ENCODE measurements around the gene RFT1. TPM values are rescaled to one million over a fixed set of nuclear protein-coding genes. Genes with fewer than 3 reads are reported as not detected.

The RFT1 gene
- polyA plus RNA-seq, 1 donor (not counting 4 experiments of a cell fraction or from before 2014, with no cell fraction given): 34.4 TPM

- FAIRE-seq (no peak), DNase-seq (ENCODE audit: low read depth, low spot score) (no peak)
- Histone ChIP-seq H3K4me2 (ENCODE audit: control insufficient read depth, extremely low read depth, insufficient read depth, low read depth, low read length) (no peak overlapping the region), H3K9me1 (ENCODE audit: control insufficient read depth, extremely low read depth, insufficient read depth, low read length) (no peaks in the 10 kb centered on the region), H4K20me1 (ENCODE audit: control insufficient read depth, extremely low read depth, insufficient read depth, low read length) (no peaks in the 10 kb centered on the region), H3K27me3 (ENCODE audit: control insufficient read depth, extremely low read depth, insufficient read depth, low read length) (peaks cover 25% of the 10 kb centered on the region), H3K36me3 (ENCODE audit: control insufficient read depth in 2 of 2, extremely low read depth in 1 of 2, insufficient read depth in 2 of 2, low read length in 2 of 2) (no peaks in the 10 kb centered on the region), H3K79me2 (ENCODE audit: control insufficient read depth, insufficient read depth, low read length) (no peaks in the 10 kb centered on the region), H3K4me3 (ENCODE audit: control insufficient read depth in 2 of 3, extremely low read depth in 1 of 3, insufficient read depth in 2 of 3, low read depth in 1 of 3, low read length in 3 of 3) (no peak overlapping the region), H3K9ac (ENCODE audit: control insufficient read depth, extremely low read depth, insufficient read depth, low read length) (no peak overlapping the region), H3K27ac (ENCODE audit: control insufficient read depth, insufficient read depth, low read length) (no peak overlapping the region), H3K9me3 (ENCODE audit: control insufficient read depth, low read depth, low read length) (no peaks in the 10 kb centered on the region), H2AFZ (ENCODE audit: control insufficient read depth, low read length) (no peak overlapping the region), H3K4me1 (ENCODE audit: control insufficient read depth, extremely low read depth, insufficient read depth, low read length) (peaks cover 26% of the 10 kb centered on the region)
- TF ChIP-seq, protein P1, sequence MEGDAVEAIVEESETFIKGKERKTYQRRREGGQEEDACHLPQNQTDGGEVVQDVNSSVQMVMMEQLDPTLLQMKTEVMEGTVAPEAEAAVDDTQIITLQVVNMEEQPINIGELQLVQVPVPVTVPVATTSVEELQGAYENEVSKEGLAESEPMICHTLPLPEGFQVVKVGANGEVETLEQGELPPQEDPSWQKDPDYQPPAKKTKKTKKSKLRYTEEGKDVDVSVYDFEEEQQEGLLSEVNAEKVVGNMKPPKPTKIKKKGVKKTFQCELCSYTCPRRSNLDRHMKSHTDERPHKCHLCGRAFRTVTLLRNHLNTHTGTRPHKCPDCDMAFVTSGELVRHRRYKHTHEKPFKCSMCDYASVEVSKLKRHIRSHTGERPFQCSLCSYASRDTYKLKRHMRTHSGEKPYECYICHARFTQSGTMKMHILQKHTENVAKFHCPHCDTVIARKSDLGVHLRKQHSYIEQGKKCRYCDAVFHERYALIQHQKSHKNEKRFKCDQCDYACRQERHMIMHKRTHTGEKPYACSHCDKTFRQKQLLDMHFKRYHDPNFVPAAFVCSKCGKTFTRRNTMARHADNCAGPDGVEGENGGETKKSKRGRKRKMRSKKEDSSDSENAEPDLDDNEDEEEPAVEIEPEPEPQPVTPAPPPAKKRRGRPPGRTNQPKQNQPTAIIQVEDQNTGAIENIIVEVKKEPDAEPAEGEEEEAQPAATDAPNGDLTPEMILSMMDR (optimal IDR thresholded peaks at IDR 0.05 in 1 of 3, IDR thresholded peaks at IDR 0.05 in 1 of 3, conservative IDR thresholded peaks at IDR 0.05 in 1 of 3; ENCODE audit: extremely low read depth in 1 of 3, insufficient read depth in 2 of 3, low read length in 3 of 3): no peak
- no peak for TF ChIP-seq EZH2 (IDR thresholded peaks at IDR 0.05; ENCODE audit: low read length)
- dilution Hi-C loops (cut with MboI; ENCODE audit: extremely low pct_ligation_motif_present, low sequenced_read_pairs): no loop called here
Observed at GRCh38 chr3:53153264-53153823, 23.1 kb upstream of the RFT1 start.

- no peak overlapping the region for H3K4me3 ChIP-seq (ENCODE audit: control insufficient read depth in 2 of 3, extremely low read depth in 1 of 3, insufficient read depth in 2 of 3, low read depth in 1 of 3, low read length in 3 of 3)
- H3K27ac ChIP-seq (ENCODE audit: control insufficient read depth, insufficient read depth, low read length): no peak overlapping the region
- H3K79me2 ChIP-seq (ENCODE audit: control insufficient read depth, insufficient read depth, low read length): no peaks in the 10 kb centered on the region
- TF ChIP-seq, protein P1 (optimal IDR thresholded peaks at IDR 0.05 in 1 of 3, IDR thresholded peaks at IDR 0.05 in 1 of 3, conservative IDR thresholded peaks at IDR 0.05 in 1 of 3; ENCODE audit: extremely low read depth in 1 of 3, insufficient read depth in 2 of 3, low read length in 3 of 3): no peak
- no peak for TF ChIP-seq EZH2 (IDR thresholded peaks at IDR 0.05; ENCODE audit: low read length)
- FAIRE-seq (no peak), DNase-seq (ENCODE audit: low read depth, low spot score) (no peak)
- no peaks in the 10 kb centered on the region for H3K36me3 ChIP-seq (ENCODE audit: control insufficient read depth in 2 of 2, extremely low read depth in 1 of 2, insufficient read depth in 2 of 2, low read length in 2 of 2)
- H3K4me2 ChIP-seq (ENCODE audit: control insufficient read depth, extremely low read depth, insufficient read depth, low read depth, low read length): no peak overlapping the region
- H4K20me1 ChIP-seq (ENCODE audit: control insufficient read depth, extremely low read depth, insufficient read depth, low read length): no peaks in the 10 kb centered on the region
- peaks cover 18% of the 10 kb centered on the region for H3K27me3 ChIP-seq (ENCODE audit: control insufficient read depth, extremely low read depth, insufficient read depth, low read length)
- peaks cover 26% of the 10 kb centered on the region for H3K4me1 ChIP-seq (ENCODE audit: control insufficient read depth, extremely low read depth, insufficient read depth, low read length)
- dilution Hi-C loops (cut with MboI; ENCODE audit: extremely low pct_ligation_motif_present, low sequenced_read_pairs): no loop called here
- no peak overlapping the region for H2AFZ ChIP-seq (ENCODE audit: control insufficient read depth, low read length)
- no peaks in the 10 kb centered on the region for H3K9me3 ChIP-seq (ENCODE audit: control insufficient read depth, low read depth, low read length)
- no peak overlapping the region for H3K9ac ChIP-seq (ENCODE audit: control insufficient read depth, extremely low read depth, insufficient read depth, low read length)
- no peaks in the 10 kb centered on the region for H3K9me1 ChIP-seq (ENCODE audit: control insufficient read depth, extremely low read depth, insufficient read depth, low read length)
Observed at GRCh38 chr3:53151870-53152660, 21.8 kb upstream of the RFT1 start.

All from keratinocyte (primary cell).